A673 (cell line): ENCODE data around the gene IFT74. TPM values are rescaled to one million over a fixed set of nuclear protein-coding genes. Genes with fewer than 3 reads are reported as not detected.
A peak's percentile ranks its signal among the peaks of the same experiment; 100 is the strongest.

Experiments used
- BruUV-seq: library from RNA; stranded (reverse); fragments of 400-500 nt; replicated peaks from 2 replicates; lab custom pipeline; 2021; lab: Mats Ljungman, UMichigan
- CTCF ChIA-PET: fragments of 300-600 bp; sonication (Branson Sonifier 250); formaldehyde crosslinking; loops from one replicate; lab custom pipeline; 2022; ENCODE audit warnings: antibody characterized with exemption; lab: Charles Lee
- POLR2A ChIA-PET: fragments of 300-600 bp; sonication (Branson Sonifier 250); formaldehyde crosslinking; loops from one replicate; lab custom pipeline; 2022; ENCODE audit warnings: antibody characterized with exemption; ENCODE audit not compliant: low non-redundant PET; lab: Charles Lee
- DNase-seq: peaks from one replicate; pipeline ENCODE4 v3.0.0-alpha.2; 2015; ENCODE audit warnings: low spot score
- H3K27ac ChIP-seq: fragments of 200-600 bp; sonication (generic); 2 replicates; pipeline ENCODE4 v1.5.1; 2016; ENCODE audit warnings: mixed run types, low read depth, mild to moderate bottlenecking, mixed read lengths, antibody characterized with exemption, low read length; ENCODE audit not compliant: poor library complexity, severe bottlenecking
- H3K27me3 ChIP-seq: fragments of 200-600 bp; sonication (generic); replicated peaks from 2 replicates; pipeline ENCODE4 v1.6.1; 2017; ENCODE audit warnings: mixed run types, low read depth, mild to moderate bottlenecking, mixed read lengths, antibody characterized with exemption, low read length; ENCODE audit not compliant: insufficient read depth, poor library complexity
- H3K36me3 ChIP-seq: fragments of 200-600 bp; sonication (generic); 2 replicates; pipeline ENCODE4 v1.6.1; 2016; ENCODE audit warnings: mixed run types, mild to moderate bottlenecking, mixed read lengths, antibody characterized with exemption, low read length; ENCODE audit not compliant: insufficient read depth, poor library complexity, severe bottlenecking
- H3K4me1 ChIP-seq: fragments of 200-600 bp; sonication (generic); 2 replicates; pipeline ENCODE4 v1.6.1; 2017; ENCODE audit warnings: mixed run types, mild to moderate bottlenecking, mixed read lengths, antibody characterized with exemption, low read length; ENCODE audit not compliant: insufficient read depth, poor library complexity, severe bottlenecking
- H3K4me3 ChIP-seq: fragments of 200-600 bp; sonication (generic); 2 replicates; pipeline ENCODE4 v1.5.1; 2016; ENCODE audit warnings: low read depth, mixed run types, mild to moderate bottlenecking, mixed read lengths, low read length; ENCODE audit not compliant: poor library complexity, severe bottlenecking
- H3K9me3 ChIP-seq: fragments of 200-600 bp; sonication (generic); 2 replicates; pipeline ENCODE4 v1.6.1; 2016; ENCODE audit warnings: mixed run types, low read depth, mild to moderate bottlenecking, mixed read lengths, antibody characterized with exemption, low read length; ENCODE audit not compliant: poor library complexity, severe bottlenecking
- CTCF ChIP-seq: fragments of 300-800, 200-600 bp; sonication (generic); conservative IDR thresholded peaks from 2 replicates; pipeline ENCODE4 v1.5.1; 2017; ENCODE audit warnings: low read depth, mild to moderate bottlenecking, antibody characterized with exemption, low read length, moderate library complexity, mixed read lengths
- EZH2 ChIP-seq: fragments of 200-600 bp; sonication (generic); IDR thresholded peaks from 2 replicates; pipeline ENCODE4 v1.6.1; 2017; ENCODE audit warnings: borderline replicate concordance, low read depth, mild to moderate bottlenecking, mixed read lengths, antibody characterized with exemption, low read length; ENCODE audit not compliant: poor library complexity, severe bottlenecking
- intact Hi-C: fragments of 100-400 bp; cut with micrococcal nuclease; formaldehyde crosslinking; loops from one replicate; pipeline ENCODE4 v1.10.0; 2022; ENCODE audit not compliant: unreplicated experiment
- total RNA-seq: library from RNA; stranded (reverse); gene quantifications from 2 replicates; pipeline ENCODE4 v1.2.3, GENCODE V29; 2021

IFT74 gene
- total RNA-seq, 1 experiment from 2014 or later = 9.3 TPM

GRCh38 chr9:26925609-26926008, 30.6 kb upstream of the IFT74 start:
- TF ChIP-seq CTCF = no peak
- TF ChIP-seq EZH2 = no peak
- intact Hi-C loops = no loop called here
- Histone ChIP-seq H3K27ac (no peak overlapping the region), H3K36me3 (peaks cover 30% of the 10 kb centered on the region), H3K9me3 (no peaks in the 10 kb centered on the region), H3K4me1 (no peaks in the 10 kb centered on the region), H3K27me3 (no peaks in the 10 kb centered on the region), H3K4me3 (no peak overlapping the region)
- ChIA-PET CTCF (no interaction called here), POLR2A (no interaction called here)
- BruUV-seq = no TSS peak
- DNase-seq = no peak

GRCh38 chr9:26928902-26929495, 27.2 kb upstream of the IFT74 start:
- intact Hi-C loops = no loop called here
- no TSS peak for BruUV-seq
- no peaks in the 10 kb centered on the region for H3K27me3 ChIP-seq
- H3K9me3 ChIP-seq = no peaks in the 10 kb centered on the region
- H3K36me3 ChIP-seq = peaks cover 17% of the 10 kb centered on the region
- DNase-seq = no peak
- CTCF ChIA-PET = no interaction called here
- no peak overlapping the region for H3K4me3 ChIP-seq
- H3K4me1 ChIP-seq = no peaks in the 10 kb centered on the region
- POLR2A ChIA-PET = no interaction called here
- H3K27ac ChIP-seq = no peak overlapping the region
- TF ChIP-seq CTCF = no peak
- TF ChIP-seq EZH2 = no peak

- no TSS peak for BruUV-seq
- no peak overlapping the region for H3K4me3 ChIP-seq
- ChIA-PET CTCF (no interaction called here), POLR2A (no interaction called here)
- H3K4me1 ChIP-seq = peaks cover 11% of the 10 kb centered on the region
- no peaks in the 10 kb centered on the region for H3K27me3 ChIP-seq
- H3K27ac ChIP-seq = peak overlapping the region; percentile 76
- no peak for DNase-seq
- intact Hi-C loops = no loop called here
- no peak for TF ChIP-seq EZH2
- no peak for TF ChIP-seq CTCF
- peaks cover 3% of the 10 kb centered on the region for H3K36me3 ChIP-seq
- peaks cover 12% of the 10 kb centered on the region for H3K9me3 ChIP-seq
Observed at GRCh38 chr9:26935847-26936246, 20.4 kb upstream of the IFT74 start.
